ENCODE results near the gene ERG. TPM values are rescaled to one million over a fixed set of nuclear protein-coding genes. Genes with fewer than 3 reads are reported as not detected.
A peak's percentile ranks its signal among the peaks of the same experiment; 100 is the strongest.

ERG gene
- total RNA-seq, 4 donors from 2014 or later = 4.2 to 20.6 (median 4.8) TPM

- DNase-seq = no peak
- TF ChIP-seq CTCF (IDR thresholded peaks at IDR 0.05) = no peak
- no peak for TF ChIP-seq POLR2A (IDR thresholded peaks at IDR 0.05)
- peak overlapping the region in 1 of 4 donors; percentile 50 for H3K27ac ChIP-seq
Observed at GRCh38 chr21:38474796-38475195, 23.5 kb downstream of the ERG start.

GRCh38 chr21:38474124-38474523 is 24.2 kb downstream of the ERG start:
- Histone ChIP-seq H3K27me3 (no peaks in the 10 kb centered on the region), H3K4me3 (no peak overlapping the region), H3K4me1 (no peaks in the 10 kb centered on the region), H3K9me3 (no peaks in the 10 kb centered on the region), H3K36me3 (no peaks in the 10 kb centered on the region), H3K27ac (peak overlapping the region in 2 of 4 donors; percentile 21 to 50)
- TF ChIP-seq POLR2A (IDR thresholded peaks at IDR 0.05) (no peak), CTCF (IDR thresholded peaks at IDR 0.05) (no peak)
- no peak for DNase-seq

More at GRCh38 chr21:38474796-38475195, 23.5 kb downstream of the ERG start:
- no peaks in the 10 kb centered on the region for H3K4me1 ChIP-seq
- no peaks in the 10 kb centered on the region for H3K9me3 ChIP-seq
- no peaks in the 10 kb centered on the region for H3K36me3 ChIP-seq
- no peaks in the 10 kb centered on the region for H3K27me3 ChIP-seq
- no peak overlapping the region for H3K4me3 ChIP-seq

- Histone ChIP-seq H3K9me3 (no peaks in the 10 kb centered on the region), H3K36me3 (no peaks in the 10 kb centered on the region), H3K27ac (peak overlapping the region in 1 of 4 donors; percentile 8), H3K4me1 (no peaks in the 10 kb centered on the region), H3K27me3 (no peaks in the 10 kb centered on the region), H3K4me3 (no peak overlapping the region)
- no peak for DNase-seq
- TF ChIP-seq CTCF (IDR thresholded peaks at IDR 0.05) (no peak), POLR2A (IDR thresholded peaks at IDR 0.05) (no peak)
Observed at GRCh38 chr21:38472412-38473108, 25.7 kb downstream of the ERG start.

- no peaks in the 10 kb centered on the region for H3K9me3 ChIP-seq
- H3K27me3 ChIP-seq = no peaks in the 10 kb centered on the region
- no peak for DNase-seq
- TF ChIP-seq POLR2A (IDR thresholded peaks at IDR 0.05) (no peak), CTCF (IDR thresholded peaks at IDR 0.05) (no peak)
- H3K36me3 ChIP-seq = no peaks in the 10 kb centered on the region
- no peaks in the 10 kb centered on the region for H3K4me1 ChIP-seq
- H3K27ac ChIP-seq = no peak overlapping the region
- H3K4me3 ChIP-seq = no peak overlapping the region
Observed at GRCh38 chr21:38471766-38472165, 26.5 kb downstream of the ERG start.

GRCh38 chr21:38470755-38471154 is 27.5 kb downstream of the ERG start:
- Histone ChIP-seq H3K9me3 (no peaks in the 10 kb centered on the region), H3K4me1 (no peaks in the 10 kb centered on the region), H3K4me3 (no peak overlapping the region), H3K27me3 (no peaks in the 10 kb centered on the region), H3K27ac (no peak overlapping the region), H3K36me3 (no peaks in the 10 kb centered on the region)
- no peak for DNase-seq
- TF ChIP-seq CTCF (IDR thresholded peaks at IDR 0.05) (no peak), POLR2A (IDR thresholded peaks at IDR 0.05) (no peak)

Measured in Peyer's patch (tissue), 4 donors.